HG02759 (cell line): ENCODE results near the gene IL17F.

Experiments used
- ATAC-seq: cut with Tn5 transposase; IDR thresholded peaks from one replicate; pipeline ENCODE4 v1.9.1; 2021; ENCODE audit warnings: mild to moderate bottlenecking, moderate library complexity; ENCODE audit not compliant: unreplicated experiment

IL17F gene

GRCh38 chr6:52195886-52196285, 48.4 kb downstream of the IL17F start:
- no peak for ATAC-seq

- ATAC-seq: no peak
Observed at GRCh38 chr6:52191824-52192223, 52.5 kb downstream of the IL17F start.

GRCh38 chr6:52190409-52190808, 53.9 kb downstream of the IL17F start:
- peak; percentile 61 for ATAC-seq

GRCh38 chr6:52189974-52190373, 54.3 kb downstream of the IL17F start:
- ATAC-seq: no peak

- no peak for ATAC-seq
Observed at GRCh38 chr6:52187098-52187497, 57.2 kb downstream of the IL17F start.
